ENCODE measurements around the gene UBAC1.

- TF ChIP-seq CTCF (IDR thresholded peaks at IDR 0.05) (no peak), RAD21 (IDR thresholded peaks at IDR 0.05; ENCODE audit: low read length) (no peak), USF1 (IDR thresholded peaks at IDR 0.05; ENCODE audit: borderline replicate concordance, low read depth) (no peak)
Measured at GRCh38 chr9:136004712-136005111, 43.5 kb upstream of the UBAC1 start.

All from SK-N-SH (cell line).